ENCODE data around the gene EPC1. TPM values are rescaled to one million over a fixed set of nuclear protein-coding genes. Genes with fewer than 3 reads are reported as not detected.

Gene EPC1
- total and polyA plus RNA-seq, 2 donors (not counting 1 experiment from before 2014, with no cell fraction given): 22.7 to 28.1 TPM

DNA sequence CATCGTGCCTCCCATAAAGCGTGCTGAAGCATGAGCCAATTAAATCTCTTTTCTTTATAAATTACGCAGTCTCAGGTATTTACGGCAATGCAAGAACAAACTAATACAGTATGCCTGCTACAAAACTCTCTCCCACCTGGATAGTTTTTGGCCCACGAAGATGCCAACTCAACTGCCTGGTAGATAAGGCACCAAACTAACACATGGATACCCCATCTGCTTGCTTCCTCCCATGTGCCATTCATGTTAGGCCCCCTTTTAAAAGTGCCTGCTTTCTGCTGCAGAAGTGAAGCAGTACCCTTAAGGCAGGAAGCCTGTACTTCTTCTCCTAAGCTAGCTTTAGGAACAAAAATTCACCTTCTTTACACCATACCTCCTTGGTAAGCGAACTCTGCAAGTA is 15.6 kb upstream of the EPC1 start:
- Histone ChIP-seq H3K4me3 (replicated peaks in 1 of 4; ENCODE audit: control extremely low read depth in 1 of 4, insufficient read depth in 1 of 4, low read depth in 3 of 4, low read length in 4 of 4) (no peak overlapping the region), H3K4me2 (ENCODE audit: extremely low read depth, insufficient read depth, low read length) (no peak overlapping the region), H3K9me3 (ENCODE audit: control insufficient read depth, insufficient read depth, low read depth, low read length) (no peaks in the 10 kb centered on the region), H3K9ac (ENCODE audit: insufficient read depth, low read length) (no peak overlapping the region), H3K36me3 (ENCODE audit: control insufficient read depth, insufficient read depth, low read length) (no peaks in the 10 kb centered on the region), H3K27ac (ENCODE audit: insufficient read depth, low read length) (no peak overlapping the region), H3K4me1 (ENCODE audit: control insufficient read depth, extremely low read depth, insufficient read depth, low read length) (no peaks in the 10 kb centered on the region), H3K79me2 (ENCODE audit: control insufficient read depth, insufficient read depth, low read length) (peaks cover 2% of the 10 kb centered on the region), H4K20me1 (ENCODE audit: control insufficient read depth, extremely low read depth, insufficient read depth, low read length) (no peaks in the 10 kb centered on the region), H3K27me3 (ENCODE audit: control insufficient read depth, insufficient read depth, low read length) (no peaks in the 10 kb centered on the region), H2AFZ (ENCODE audit: low read length) (no peak overlapping the region)
- DNase-seq (ENCODE audit: low read depth in 2 of 2): no peak
- TF ChIP-seq EZH2 (IDR thresholded peaks at IDR 0.05; ENCODE audit: low read length, missing control alignments): no peak
- no peak for TF ChIP-seq CTCF (conservative IDR thresholded peaks at IDR 0.05 in 1 of 2, IDR thresholded peaks at IDR 0.05 in 1 of 2; ENCODE audit: low read depth in 1 of 2, low read length in 2 of 2)

GRCh38 chr10:32360884-32361283 is 13.9 kb upstream of the EPC1 start:
- DNase-seq (ENCODE audit: low read depth in 2 of 2): no peak
- Histone ChIP-seq H3K9me3 (ENCODE audit: control insufficient read depth, insufficient read depth, low read depth, low read length) (no peaks in the 10 kb centered on the region), H3K4me2 (ENCODE audit: extremely low read depth, insufficient read depth, low read length) (no peak overlapping the region), H3K79me2 (ENCODE audit: control insufficient read depth, insufficient read depth, low read length) (no peaks in the 10 kb centered on the region), H3K27ac (ENCODE audit: insufficient read depth, low read length) (no peak overlapping the region), H3K4me1 (ENCODE audit: control insufficient read depth, extremely low read depth, insufficient read depth, low read length) (no peaks in the 10 kb centered on the region), H2AFZ (ENCODE audit: low read length) (no peak overlapping the region), H3K4me3 (replicated peaks in 1 of 4; ENCODE audit: control extremely low read depth in 1 of 4, insufficient read depth in 1 of 4, low read depth in 3 of 4, low read length in 4 of 4) (no peak overlapping the region), H3K9ac (ENCODE audit: insufficient read depth, low read length) (no peak overlapping the region), H3K27me3 (ENCODE audit: control insufficient read depth, insufficient read depth, low read length) (no peaks in the 10 kb centered on the region), H3K36me3 (ENCODE audit: control insufficient read depth, insufficient read depth, low read length) (no peaks in the 10 kb centered on the region), H4K20me1 (ENCODE audit: control insufficient read depth, extremely low read depth, insufficient read depth, low read length) (no peaks in the 10 kb centered on the region)
- TF ChIP-seq EZH2 (IDR thresholded peaks at IDR 0.05; ENCODE audit: low read length, missing control alignments): no peak
- no peak for TF ChIP-seq CTCF (conservative IDR thresholded peaks at IDR 0.05 in 1 of 2, IDR thresholded peaks at IDR 0.05 in 1 of 2; ENCODE audit: low read depth in 1 of 2, low read length in 2 of 2)

- Histone ChIP-seq H3K79me2 (ENCODE audit: control insufficient read depth, insufficient read depth, low read length) (no peaks in the 10 kb centered on the region), H3K27ac (ENCODE audit: insufficient read depth, low read length) (no peak overlapping the region)
Observed at GRCh38 chr10:32360241-32360640, 13.3 kb upstream of the EPC1 start.

More at GRCh38 chr10:32360241-32360640, 13.3 kb upstream of the EPC1 start:
- H3K9me3 ChIP-seq (ENCODE audit: control insufficient read depth, insufficient read depth, low read depth, low read length): no peaks in the 10 kb centered on the region
- H4K20me1 ChIP-seq (ENCODE audit: control insufficient read depth, extremely low read depth, insufficient read depth, low read length): no peaks in the 10 kb centered on the region
- H3K9ac ChIP-seq (ENCODE audit: insufficient read depth, low read length): no peak overlapping the region
- H3K36me3 ChIP-seq (ENCODE audit: control insufficient read depth, insufficient read depth, low read length): no peaks in the 10 kb centered on the region
- TF ChIP-seq CTCF (conservative IDR thresholded peaks at IDR 0.05 in 1 of 2, IDR thresholded peaks at IDR 0.05 in 1 of 2; ENCODE audit: low read depth in 1 of 2, low read length in 2 of 2) (no peak), EZH2 (IDR thresholded peaks at IDR 0.05; ENCODE audit: low read length, missing control alignments) (no peak)
- DNase-seq (ENCODE audit: low read depth in 2 of 2): no peak
- no peak overlapping the region for H3K4me3 ChIP-seq (replicated peaks in 1 of 4; ENCODE audit: control extremely low read depth in 1 of 4, insufficient read depth in 1 of 4, low read depth in 3 of 4, low read length in 4 of 4)
- H3K27me3 ChIP-seq (ENCODE audit: control insufficient read depth, insufficient read depth, low read length): no peaks in the 10 kb centered on the region
- H2AFZ ChIP-seq (ENCODE audit: low read length): no peak overlapping the region
- no peak overlapping the region for H3K4me2 ChIP-seq (ENCODE audit: extremely low read depth, insufficient read depth, low read length)
- H3K4me1 ChIP-seq (ENCODE audit: control insufficient read depth, extremely low read depth, insufficient read depth, low read length): no peaks in the 10 kb centered on the region
